SK-N-SH treated with all-trans-retinoic acid at 6 μM for 48 hours (cell line): ENCODE results near the gene ZBTB7C.

Experiments
- CSDC2 ChIP-seq: fragments of 250-450 bp; sonication (Bioruptor Pico); IDR thresholded peaks from 2 replicates; pipeline ENCODE4 v1.5.0; 2020; ENCODE audit warnings: mild to moderate bottlenecking, moderate library complexity
- ESRRG ChIP-seq: fragments of 250-450 bp; sonication (Bioruptor Pico); IDR thresholded peaks from 2 replicates; pipeline ENCODE4 v1.6.1; 2021; ENCODE audit warnings: mild to moderate bottlenecking
- OSR1 ChIP-seq: fragments of 250-450 bp; sonication (Bioruptor Pico); IDR thresholded peaks from 2 replicates; pipeline ENCODE4 v1.8.0; 2022; ENCODE audit warnings: moderate library complexity, mild to moderate bottlenecking, inconsistent platforms
- ZFP3 ChIP-seq: fragments of 250-450 bp; sonication (Bioruptor Pico); IDR thresholded peaks from 2 replicates; pipeline ENCODE4 v1.5.0; 2020; ENCODE audit warnings: mild to moderate bottlenecking, moderate library complexity
- TF ChIP-seq, protein P1 (sequence below): fragments of 250-450 bp; sonication (Bioruptor Pico); IDR thresholded peaks from 2 replicates; pipeline ENCODE4 v1.8.0; 2020; ENCODE audit warnings: mild to moderate bottlenecking, moderate library complexity, borderline replicate concordance

DNA sequence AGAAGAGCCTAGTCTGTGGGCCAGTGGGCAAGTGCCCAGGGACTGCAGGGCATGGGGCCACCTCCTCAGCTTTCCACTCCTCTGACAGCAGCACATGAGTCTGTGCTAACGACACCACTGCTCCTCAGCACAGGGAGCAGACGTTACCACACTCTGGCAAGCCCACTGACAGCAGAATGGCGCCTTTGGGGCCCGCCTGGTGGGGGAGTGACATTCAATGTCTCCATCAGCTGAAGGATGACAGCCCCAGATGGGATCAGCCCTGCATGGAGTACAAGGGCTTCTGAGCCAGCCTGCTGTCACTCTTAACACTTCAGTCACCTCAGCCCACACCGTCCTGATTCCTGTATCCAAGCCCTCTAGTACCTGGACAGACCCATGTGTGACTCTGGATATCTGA lies 329.3 kb downstream of the ZBTB7C start:
- TF ChIP-seq, protein P1, sequence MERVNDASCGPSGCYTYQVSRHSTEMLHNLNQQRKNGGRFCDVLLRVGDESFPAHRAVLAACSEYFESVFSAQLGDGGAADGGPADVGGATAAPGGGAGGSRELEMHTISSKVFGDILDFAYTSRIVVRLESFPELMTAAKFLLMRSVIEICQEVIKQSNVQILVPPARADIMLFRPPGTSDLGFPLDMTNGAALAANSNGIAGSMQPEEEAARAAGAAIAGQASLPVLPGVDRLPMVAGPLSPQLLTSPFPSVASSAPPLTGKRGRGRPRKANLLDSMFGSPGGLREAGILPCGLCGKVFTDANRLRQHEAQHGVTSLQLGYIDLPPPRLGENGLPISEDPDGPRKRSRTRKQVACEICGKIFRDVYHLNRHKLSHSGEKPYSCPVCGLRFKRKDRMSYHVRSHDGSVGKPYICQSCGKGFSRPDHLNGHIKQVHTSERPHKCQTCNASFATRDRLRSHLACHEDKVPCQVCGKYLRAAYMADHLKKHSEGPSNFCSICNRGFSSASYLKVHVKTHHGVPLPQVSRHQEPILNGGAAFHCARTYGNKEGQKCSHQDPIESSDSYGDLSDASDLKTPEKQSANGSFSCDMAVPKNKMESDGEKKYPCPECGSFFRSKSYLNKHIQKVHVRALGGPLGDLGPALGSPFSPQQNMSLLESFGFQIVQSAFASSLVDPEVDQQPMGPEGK (CRISPR knock-in tag), result no peak
- TF ChIP-seq CSDC2 (CRISPR knock-in tag) (no peak), OSR1 (CRISPR knock-in tag) (no peak), ZFP3 (CRISPR knock-in tag) (no peak), ESRRG (no peak)
